ENCODE results near the gene NOTCH2.

NOTCH2 gene

DNA sequence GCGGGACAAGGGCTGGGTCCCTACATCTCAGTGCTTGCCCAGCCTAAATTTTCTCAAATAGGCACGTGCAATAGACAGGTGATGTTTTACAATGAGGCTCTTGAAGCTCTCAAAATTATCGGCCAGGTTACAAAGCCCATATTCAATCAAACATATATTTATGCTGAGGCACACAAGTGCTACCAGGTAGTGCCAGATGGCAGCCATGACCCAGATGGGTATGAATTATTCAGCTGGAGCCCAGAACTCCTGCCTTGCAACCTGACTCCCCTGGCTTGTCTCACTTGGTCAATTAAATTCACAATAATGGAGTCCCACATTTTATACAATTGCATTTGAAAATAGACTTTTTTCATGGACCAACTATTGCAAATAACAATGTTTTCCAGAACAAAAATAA is 160.8 kb downstream of the NOTCH2 start:
- no peak for TF ChIP-seq CTCF (IDR thresholded peaks at IDR 0.05; ENCODE audit: unreplicated experiment in 3 of 3)
- Mint-ChIP-seq H3K27ac (no peak overlapping the region), H3K4me3 (no peak overlapping the region), H3K36me3 (ENCODE audit: low read depth) (peaks cover 42% of the 10 kb centered on the region), H3K9me3 (peaks cover 18% of the 10 kb centered on the region), H3K27me3 (ENCODE audit: low read depth) (no peaks in the 10 kb centered on the region), H3K4me1 (no peaks in the 10 kb centered on the region)

GRCh38 chr1:119906927-119907652 is 162.4 kb downstream of the NOTCH2 start:
- Mint-ChIP-seq H3K4me1 (no peaks in the 10 kb centered on the region), H3K27ac (no peak overlapping the region), H3K4me3 (no peak overlapping the region), H3K9me3 (peaks cover 20% of the 10 kb centered on the region), H3K36me3 (ENCODE audit: low read depth) (peaks cover 29% of the 10 kb centered on the region), H3K27me3 (ENCODE audit: low read depth) (no peaks in the 10 kb centered on the region)
- no peak for TF ChIP-seq CTCF (IDR thresholded peaks at IDR 0.05; ENCODE audit: unreplicated experiment in 3 of 3)

DNA sequence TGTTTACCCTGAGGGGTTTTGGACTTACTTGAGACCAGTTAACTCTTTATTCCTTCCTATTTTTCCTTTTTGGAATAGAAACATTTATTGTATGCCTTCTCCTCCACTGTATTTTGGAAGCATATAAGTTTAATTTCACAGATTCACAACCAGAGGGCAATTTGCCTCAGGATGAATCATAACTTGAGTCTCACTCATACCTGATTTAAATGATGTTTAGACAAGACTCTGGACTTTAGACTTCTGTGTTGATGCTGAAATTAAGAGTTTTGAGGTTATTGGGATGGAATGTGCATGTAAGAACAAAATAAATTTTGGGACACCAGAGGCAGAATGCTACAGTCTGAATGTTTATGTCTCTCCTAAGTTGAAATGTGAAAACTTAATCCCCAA is 166.0 kb downstream of the NOTCH2 start:
- Mint-ChIP-seq H3K27me3 (ENCODE audit: low read depth) (no peaks in the 10 kb centered on the region), H3K27ac (no peak overlapping the region), H3K4me3 (no peak overlapping the region), H3K9me3 (peaks cover 20% of the 10 kb centered on the region), H3K4me1 (no peaks in the 10 kb centered on the region), H3K36me3 (ENCODE audit: low read depth) (peaks cover 17% of the 10 kb centered on the region)
- no peak for TF ChIP-seq CTCF (IDR thresholded peaks at IDR 0.05; ENCODE audit: unreplicated experiment in 3 of 3)

DNA sequence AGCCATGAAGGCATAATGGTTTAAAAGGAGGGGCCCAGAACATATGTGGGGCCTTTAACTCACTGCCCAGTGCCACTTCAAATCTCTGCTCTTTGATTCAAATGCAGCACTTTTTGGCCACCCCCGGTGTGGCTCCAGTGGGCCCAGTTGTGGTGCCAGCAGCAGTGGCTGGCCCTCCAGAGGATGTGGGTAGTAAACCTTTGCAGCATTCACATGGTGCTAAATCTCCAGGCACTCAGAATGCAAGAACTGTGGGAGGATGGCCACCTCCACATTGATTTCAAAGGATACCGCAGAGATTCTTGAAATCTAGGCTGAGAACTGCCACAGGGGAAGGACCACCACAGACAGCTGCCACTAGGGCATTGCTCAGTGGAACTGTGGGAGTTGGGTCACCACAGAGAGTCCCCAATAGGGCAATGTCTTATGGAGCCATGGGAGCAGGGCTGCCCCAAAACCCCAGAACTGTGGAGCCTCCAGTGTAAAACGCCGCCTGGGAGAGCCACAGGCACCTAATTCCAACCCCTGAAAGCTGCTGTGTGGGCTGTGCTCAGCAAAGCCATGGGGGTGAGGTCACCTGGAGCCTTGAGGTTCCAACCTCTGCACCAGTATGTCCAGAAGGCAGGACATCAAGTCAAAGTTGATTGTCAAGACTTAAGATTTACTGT is 166.6 kb downstream of the NOTCH2 start:
- H3K27me3 Mint-ChIP-seq (ENCODE audit: low read depth): no peaks in the 10 kb centered on the region
- no peak overlapping the region for H3K4me3 Mint-ChIP-seq
- peaks cover 12% of the 10 kb centered on the region for H3K36me3 Mint-ChIP-seq (ENCODE audit: low read depth)
- no peak for TF ChIP-seq CTCF (IDR thresholded peaks at IDR 0.05; ENCODE audit: unreplicated experiment in 3 of 3)
- no peak overlapping the region for H3K27ac Mint-ChIP-seq
- H3K4me1 Mint-ChIP-seq: no peaks in the 10 kb centered on the region
- H3K9me3 Mint-ChIP-seq: peaks cover 20% of the 10 kb centered on the region

GRCh38 chr1:119898981-119899720 is 170.3 kb downstream of the NOTCH2 start:
- H3K4me3 Mint-ChIP-seq: no peak overlapping the region
- H3K27ac Mint-ChIP-seq: no peak overlapping the region
- H3K9me3 Mint-ChIP-seq: peaks cover 3% of the 10 kb centered on the region
- TF ChIP-seq CTCF (IDR thresholded peaks at IDR 0.05; ENCODE audit: unreplicated experiment in 3 of 3): no peak
- H3K27me3 Mint-ChIP-seq (ENCODE audit: low read depth): no peaks in the 10 kb centered on the region
- no peaks in the 10 kb centered on the region for H3K36me3 Mint-ChIP-seq (ENCODE audit: low read depth)
- H3K4me1 Mint-ChIP-seq: no peaks in the 10 kb centered on the region
